ENCODE measurements around the gene UGCG. TPM values are rescaled to one million over a fixed set of nuclear protein-coding genes. Genes with fewer than 3 reads are reported as not detected.

Gene UGCG
- total RNA-seq, 2 donors from 2014 or later: 17.1 to 26.2 TPM

- H3K4me1 ChIP-seq: peaks cover 26% of the 10 kb centered on the region
- ATAC-seq (peak; percentile 30), DNase-seq (peak in 1 of 4 donors; percentile 56)
- no peaks in the 10 kb centered on the region for H3K27me3 ChIP-seq
- no peak for TF ChIP-seq POLR2A (IDR thresholded peaks at IDR 0.05)
- no peak for TF ChIP-seq CTCF (IDR thresholded peaks at IDR 0.05)
- peaks cover 4% of the 10 kb centered on the region in 2 donors for H3K36me3 ChIP-seq (replicated peaks in 1 of 2; ENCODE audit: insufficient read depth in 1 of 2, low read depth in 2 of 2)
- intact Hi-C loops (cut with DNase I): no loop called here
- H3K4me3 ChIP-seq: no peak overlapping the region
- WGBS, 2 donors: 48 to 73% methylated on average over 12 of the region's 12 CpGs
- peak overlapping the region in 2 of 4 donors; percentile 28 to 71 for H3K27ac ChIP-seq
- no peaks in the 10 kb centered on the region for H3K9me3 ChIP-seq
These were observed 41.3 kb downstream of the UGCG start for GRCh38 chr9:111937781-111938426.

GRCh38 chr9:111938427-111938800 is 41.8 kb downstream of the UGCG start:
- ATAC-seq (no peak), DNase-seq (no peak)
- intact Hi-C loops (cut with DNase I): no loop called here
- Histone ChIP-seq H3K9me3 (no peaks in the 10 kb centered on the region), H3K36me3 (replicated peaks in 1 of 2; ENCODE audit: insufficient read depth in 1 of 2, low read depth in 2 of 2) (peaks cover 2 to 4% of the 10 kb centered on the region in 2 donors), H3K27ac (peak overlapping the region in 2 of 4 donors; percentile 28 to 71), H3K4me3 (no peak overlapping the region), H3K27me3 (no peaks in the 10 kb centered on the region), H3K4me1 (peaks cover 26% of the 10 kb centered on the region)
- WGBS, 2 donors: 85 to 89% methylated on average over 4 of the region's 4 CpGs
- TF ChIP-seq CTCF (IDR thresholded peaks at IDR 0.05): no peak
- no peak for TF ChIP-seq POLR2A (IDR thresholded peaks at IDR 0.05)

GRCh38 chr9:111939322-111939721 is 42.7 kb downstream of the UGCG start:
- no peaks in the 10 kb centered on the region for H3K27me3 ChIP-seq
- no peaks in the 10 kb centered on the region for H3K9me3 ChIP-seq
- no peak overlapping the region for H3K27ac ChIP-seq
- WGBS, 2 donors: 66 to 83% methylated on average over 2 of the region's 2 CpGs
- intact Hi-C loops (cut with DNase I): no loop called here
- DNase-seq (no peak), ATAC-seq (no peak)
- no peak overlapping the region for H3K4me3 ChIP-seq
- H3K4me1 ChIP-seq: peaks cover 23% of the 10 kb centered on the region
- H3K36me3 ChIP-seq (replicated peaks in 1 of 2; ENCODE audit: insufficient read depth in 1 of 2, low read depth in 2 of 2): peaks cover 2 to 4% of the 10 kb centered on the region in 2 donors
- no peak for TF ChIP-seq POLR2A (IDR thresholded peaks at IDR 0.05)
- TF ChIP-seq CTCF (IDR thresholded peaks at IDR 0.05): no peak

- H3K27ac ChIP-seq: no peak overlapping the region
- TF ChIP-seq POLR2A (IDR thresholded peaks at IDR 0.05) (no peak), CTCF (IDR thresholded peaks at IDR 0.05) (no peak)
- no peak overlapping the region for H3K4me3 ChIP-seq
- no peaks in the 10 kb centered on the region for H3K36me3 ChIP-seq (replicated peaks in 1 of 2; ENCODE audit: insufficient read depth in 1 of 2, low read depth in 2 of 2)
- peaks cover 24% of the 10 kb centered on the region for H3K4me1 ChIP-seq
- peak; percentile 41 for ATAC-seq
- no peak for DNase-seq
- H3K27me3 ChIP-seq: no peaks in the 10 kb centered on the region
- WGBS, 2 donors: 39 to 47% methylated on average over 3 of the region's 3 CpGs
- intact Hi-C loops (cut with DNase I): no loop called here
- H3K9me3 ChIP-seq: no peaks in the 10 kb centered on the region
These were observed 44.1 kb downstream of the UGCG start for GRCh38 chr9:111940697-111941096.

DNA sequence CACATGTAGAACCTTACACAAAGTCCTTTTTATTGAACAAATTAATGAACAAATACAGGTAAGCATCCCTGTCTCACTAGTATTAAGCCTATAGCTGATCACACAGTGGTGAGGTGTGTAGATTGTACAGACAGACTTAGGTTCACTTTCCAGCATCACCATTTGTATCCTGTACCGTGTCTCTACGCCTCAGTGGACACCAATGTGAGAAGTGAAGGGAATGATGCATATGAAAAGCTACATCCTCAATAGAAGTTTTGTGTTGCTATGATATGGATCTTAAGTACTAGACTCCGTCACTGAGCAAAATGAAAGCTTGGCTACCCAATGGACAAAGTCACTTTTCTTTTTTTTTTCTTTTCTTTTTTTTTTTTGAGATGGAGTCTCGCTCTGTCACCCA is 46.6 kb downstream of the UGCG start:
- Histone ChIP-seq H3K4me1 (peaks cover 20% of the 10 kb centered on the region), H3K9me3 (no peaks in the 10 kb centered on the region), H3K4me3 (no peak overlapping the region), H3K27ac (no peak overlapping the region), H3K36me3 (replicated peaks in 1 of 2; ENCODE audit: insufficient read depth in 1 of 2, low read depth in 2 of 2) (no peaks in the 10 kb centered on the region), H3K27me3 (no peaks in the 10 kb centered on the region)
- intact Hi-C loops (cut with DNase I): no loop called here
- DNase-seq (no peak), ATAC-seq (no peak)
- TF ChIP-seq POLR2A (IDR thresholded peaks at IDR 0.05) (no peak), CTCF (IDR thresholded peaks at IDR 0.05) (no peak)
- 98 to 100% methylated on average over 4 of the region's 4 CpGs for WGBS, 2 donors
